IMR-90 (cell line): ENCODE measurements around the gene RPTOR. TPM values are rescaled to one million over a fixed set of nuclear protein-coding genes. Genes with fewer than 3 reads are reported as not detected.
A peak's percentile ranks its signal among the peaks of the same experiment; 100 is the strongest.

Experiments
- ATAC-seq: fragments of 200-7000 bp; cut with Tn5 transposase; 2 replicates; pipeline ENCODE4 v1.9.1; 2020; ENCODE audit warnings: low read depth, mild to moderate bottlenecking, moderate library complexity
- BruUV-seq: library from RNA; stranded (reverse); fragments of 400-500 nt; replicated peaks from 2 replicates; lab custom pipeline; 2021; lab: Mats Ljungman, UMichigan
- CTCF ChIA-PET: fragments of 300-600 bp; formaldehyde crosslinking; extraction: SDS; loops from one replicate; lab custom pipeline; 2021; ENCODE audit warnings: antibody characterized with exemption; lab: Yijun Ruan, JAX
- POLR2A ChIA-PET: fragments of 300-600 bp; sonication (Branson Sonifier 250); formaldehyde crosslinking; loops from one replicate; lab custom pipeline; 2022; ENCODE audit warnings: antibody characterized with exemption; ENCODE audit not compliant: unreplicated experiment; lab: Charles Lee
- DNase-seq: peaks from one replicate; pipeline ENCODE4 v3.0.0; 2013
- H2AFZ ChIP-seq: replicated peaks from 2 replicates; pipeline ENCODE3; 2013; ENCODE audit warnings: low read length, mild to moderate bottlenecking; ENCODE audit not compliant: poor library complexity
- H2AK5ac ChIP-seq: 2 replicates; pipeline ENCODE4 v1.6.1; 2013; ENCODE audit warnings: low read depth, low read length, inconsistent platforms
- H2AK9ac ChIP-seq: replicated peaks from 2 replicates; pipeline ENCODE3; 2013; ENCODE audit warnings: mild to moderate bottlenecking, low read depth, low read length, moderate library complexity; ENCODE audit not compliant: poor library complexity
- H2BK120ac ChIP-seq: 2 replicates; pipeline ENCODE4 v1.6.1; 2013; ENCODE audit warnings: low read depth, low read length, inconsistent platforms
- H2BK15ac ChIP-seq: 3 replicates; pipeline ENCODE4 v1.6.1; 2013; ENCODE audit warnings: low read depth, low read length, inconsistent platforms
- H2BK20ac ChIP-seq: 2 replicates; pipeline ENCODE4 v1.6.1; 2013; ENCODE audit warnings: low read depth, mild to moderate bottlenecking, inconsistent platforms, low read length, moderate library complexity
- H2BK5ac ChIP-seq: 2 replicates; pipeline ENCODE4 v1.6.1; 2013; ENCODE audit warnings: mild to moderate bottlenecking, low read depth, low read length, inconsistent platforms; ENCODE audit not compliant: poor library complexity, severe bottlenecking
- H3K14ac ChIP-seq: replicated peaks from 2 replicates; pipeline ENCODE4 v1.6.1; 2013; ENCODE audit warnings: low read depth, low read length, inconsistent platforms
- H3K18ac ChIP-seq: 2 replicates; pipeline ENCODE4 v1.6.1; 2013; ENCODE audit warnings: low read depth, low read length, control low read depth
- H3K23ac ChIP-seq: 2 replicates; pipeline ENCODE4 v1.6.1; 2013; ENCODE audit warnings: low read depth, low read length, inconsistent platforms
- H3K27ac ChIP-seq: 2 replicates; pipeline ENCODE4 v1.5.1; 2013; ENCODE audit warnings: mild to moderate bottlenecking, control low read depth, low read length; ENCODE audit not compliant: insufficient read depth
- H3K27me3 ChIP-seq: 2 replicates; pipeline ENCODE4 v1.6.1; 2013; ENCODE audit warnings: low read length; ENCODE audit not compliant: control insufficient read depth, insufficient read depth
- H3K36me3 ChIP-seq: 2 replicates; pipeline ENCODE4 v1.6.1; 2013; ENCODE audit warnings: low read length, mixed read lengths; ENCODE audit not compliant: control insufficient read depth, insufficient read depth
- H3K4ac ChIP-seq: 2 replicates; pipeline ENCODE4 v1.6.1; 2013; ENCODE audit warnings: low read depth, low read length, inconsistent platforms
- H3K4me1 ChIP-seq: 2 replicates; pipeline ENCODE4 v1.6.1; 2013; ENCODE audit warnings: low read length, mixed read lengths; ENCODE audit not compliant: control insufficient read depth, insufficient read depth
- H3K4me2 ChIP-seq: 2 replicates; pipeline ENCODE4 v1.6.1; 2013; ENCODE audit warnings: low read depth, mild to moderate bottlenecking, control low read depth, low read length, moderate library complexity
- H3K4me3 ChIP-seq: 2 replicates; pipeline ENCODE4 v1.5.1; 2013; ENCODE audit warnings: low read depth, mild to moderate bottlenecking, control low read depth, low read length, moderate library complexity; ENCODE audit not compliant: insufficient read depth
- H3K56ac ChIP-seq: 2 replicates; pipeline ENCODE4 v1.6.1; 2013; ENCODE audit warnings: low read length, inconsistent platforms; ENCODE audit not compliant: insufficient read depth; ENCODE audit errors: extremely low read depth
- H3K79me1 ChIP-seq, 2 experiments: 2 replicates each; pipeline ENCODE4 v1.6.1; 2013; ENCODE audit warnings: low read length in 2 of 2, inconsistent platforms in 1 of 2, low read depth in 1 of 2
- H3K9ac ChIP-seq: 2 replicates; pipeline ENCODE4 v1.6.1; 2013; ENCODE audit warnings: low read depth, low read length, control low read depth
- H3K9me1 ChIP-seq: 2 replicates; pipeline ENCODE4 v1.6.1; 2013; ENCODE audit warnings: low read length, inconsistent platforms; ENCODE audit not compliant: insufficient read depth
- H3K9me3 ChIP-seq: 2 replicates; pipeline ENCODE4 v1.6.1; 2013; ENCODE audit warnings: low read length; ENCODE audit not compliant: control insufficient read depth, insufficient read depth
- H4K20me1 ChIP-seq: 2 replicates; pipeline ENCODE4 v1.6.1; 2013; ENCODE audit warnings: low read length, inconsistent platforms; ENCODE audit not compliant: insufficient read depth
- H4K5ac ChIP-seq: 2 replicates; pipeline ENCODE4 v1.6.1; 2013; ENCODE audit warnings: mild to moderate bottlenecking, low read depth, low read length, control low read depth
- H4K8ac ChIP-seq, 2 experiments: 2 replicates each; pipeline ENCODE4 v1.6.1; 2013; ENCODE audit warnings: low read depth in 2 of 2, low read length in 2 of 2, control low read depth in 1 of 2, inconsistent platforms in 1 of 2
- H4K91ac ChIP-seq: 2 replicates; pipeline ENCODE4 v1.6.1; 2013; ENCODE audit warnings: low read depth, low read length, inconsistent platforms; ENCODE audit not compliant: insufficient read depth
- BHLHE40 ChIP-seq: fragments of 150-350 bp; IDR thresholded peaks from 2 replicates; pipeline ENCODE4 v1.6.1; 2016; ENCODE audit warnings: mild to moderate bottlenecking, low read depth, low read length
- CEBPB ChIP-seq: IDR thresholded peaks from 2 replicates; pipeline ENCODE4 v1.6.1; 2012; ENCODE audit warnings: low read depth, low read length, improper control_type of control experiment
- CHD1 ChIP-seq: IDR thresholded peaks from 2 replicates; pipeline ENCODE4 v1.6.1; 2012; ENCODE audit warnings: low read depth, low read length, improper control_type of control experiment
- MAFK ChIP-seq: IDR thresholded peaks from 2 replicates; pipeline ENCODE4 v1.6.1; 2012; ENCODE audit warnings: low read depth, low read length, improper control_type of control experiment
- NFE2L2 ChIP-seq: fragments of 150-350 bp; IDR thresholded peaks from 2 replicates; pipeline ENCODE4 v1.6.1; 2016; ENCODE audit warnings: low read depth, mild to moderate bottlenecking, low read length
- POLR2A ChIP-seq: IDR thresholded peaks from 2 replicates; pipeline ENCODE4 v1.6.1; 2012; ENCODE audit warnings: mild to moderate bottlenecking, low read depth, low read length
- RFX5 ChIP-seq: IDR thresholded peaks from 2 replicates; pipeline ENCODE4 v1.8.0; 2012; ENCODE audit warnings: low read depth, mild to moderate bottlenecking, low read length, moderate library complexity
- SMC3 ChIP-seq: fragments of 150-350 bp; IDR thresholded peaks from 2 replicates; pipeline ENCODE4 v1.6.1; 2016; ENCODE audit warnings: low read depth, mild to moderate bottlenecking, antibody characterized with exemption, low read length, moderate library complexity
- USF2 ChIP-seq: fragments of 150-350 bp; IDR thresholded peaks from 2 replicates; pipeline ENCODE4 v1.6.1; 2017; ENCODE audit warnings: mild to moderate bottlenecking, antibody characterized with exemption, low read length, low read depth
- WGBS, 2 experiments: methylation state at CpG; one replicate each; pipeline versions ENCODE4 v1.1.5 to v1.1.7; 2013; ENCODE audit warnings: missing lambda C conversion rate in 2 of 2; ENCODE audit not compliant: insufficient read length in 1 of 2; ENCODE audit errors: extremely low coverage in 2 of 2; 5-methylcytosine and 5-hydroxymethylcytosine counted together
- dilution Hi-C: fragments of 300-500 bp; cut with HindIII; formaldehyde crosslinking; loops from one replicate; pipeline ENCODE4 v1.14.3; 2018; ENCODE audit warnings: low sequenced_read_pairs; ENCODE audit not compliant: unreplicated experiment
- in situ Hi-C: fragments of 300-500 bp; cut with MboI; formaldehyde crosslinking; loops from 3 replicates; pipeline ENCODE4 v1.14.3; 2019; ENCODE audit warnings: low sequenced_read_pairs, inconsistent platforms, mixed read lengths
- intact Hi-C: fragments of 100-400 bp; cut with micrococcal nuclease; formaldehyde crosslinking; loops from 2 replicates; pipeline ENCODE4 v1.10.0; 2022
- polyA plus RNA-seq, 3 experiments: library from polyadenylated mRNA; depleted of rRNA; stranded (reverse); fragments of >200 nt; gene quantifications; 2 replicates each; pipeline ENCODE4 v1.2.3, GENCODE V29; 2012; ENCODE audit warnings: low replicate concordance in 1 of 3
- total RNA-seq: library from RNA; depleted of rRNA; stranded (reverse); fragments of >200 nt; gene quantifications from 2 replicates; pipeline ENCODE4 v1.2.3, GENCODE V29; 2012

The RPTOR gene
- total and polyA plus RNA-seq, 2 of the 4 experiments (the other 2 are of a cell fraction) = 10.8 to 14.7 TPM

- DNase-seq (no peak), ATAC-seq (no peak)
- Histone ChIP-seq H3K9ac (no peak overlapping the region), H3K4me1 (peaks cover 4% of the 10 kb centered on the region; the same call in 1 of the 2 replicates), H3K4me3 (no peak overlapping the region), H3K36me3 (no peaks in the 10 kb centered on the region), H3K18ac (no peak overlapping the region), H2AK9ac (peak overlapping the region; percentile 11), H3K4ac (no peak overlapping the region), H2BK20ac (no peak overlapping the region), H3K56ac (no peak overlapping the region), H2BK15ac (no peak overlapping the region), H2BK120ac (no peak overlapping the region), H3K27ac (no peak overlapping the region), H3K9me3 (no peaks in the 10 kb centered on the region), H3K23ac (no peak overlapping the region), H4K5ac (no peak overlapping the region), H3K14ac (no peak overlapping the region), H4K91ac (no peak overlapping the region), H2AK5ac (no peak overlapping the region), H4K8ac (no peak overlapping the region), H4K20me1 (peaks cover 28% of the 10 kb centered on the region), H3K27me3 (no peaks in the 10 kb centered on the region), H3K4me2 (no peak overlapping the region), H2AFZ (no peak overlapping the region), H3K9me1 (peaks cover 19% of the 10 kb centered on the region), H3K79me1 (peaks cover 52 to 70% of the 10 kb centered on the region in 2 experiments), H2BK5ac (no peak overlapping the region)
- POLR2A ChIA-PET = no interaction called here
- in situ Hi-C loops (no loop called here), dilution Hi-C loops (no loop called here), intact Hi-C loops (no loop called here)
- no peak for TF ChIP-seq CEBPB
- TF ChIP-seq MAFK = no peak
- no peak for TF ChIP-seq BHLHE40
- TF ChIP-seq POLR2A = no peak
- TF ChIP-seq CHD1 = no peak
- no peak for TF ChIP-seq RFX5
- TF ChIP-seq USF2 = no peak
- TF ChIP-seq SMC3 = no peak
- TF ChIP-seq NFE2L2 = no peak
- no TSS peak for BruUV-seq
- 96% methylated on average over 5 of the region's 19 CpGs; no CpG with 5 or more reads in 1 of the 2 experiments for WGBS, 2 experiments
- CTCF ChIA-PET = no interaction called here
Measured at GRCh38 chr17:80633207-80633606, 88.6 kb downstream of the RPTOR start.
